Stimulated activated CD8-positive, alpha-beta memory T cell treated with anti-CD3 and anti-CD28 coated beads, Interleukin-4, amount 100 ng/mL, for 1 hour (primary cell): ENCODE measurements around the gene HLA-DPA1.
"Not testable (repeated sequence)": the region's sequence is repeated elsewhere in the genome, so short reads cannot be mapped to it uniquely, and the experiment has no call there.

Source experiments
- DNase-seq, 2 donors: peaks; one replicate each; pipeline ENCODE4 v3.0.0-alpha.2; 2020; ENCODE audit warnings: low read depth in 2 of 2, low spot score in 1 of 2

HLA-DPA1 gene

DNA sequence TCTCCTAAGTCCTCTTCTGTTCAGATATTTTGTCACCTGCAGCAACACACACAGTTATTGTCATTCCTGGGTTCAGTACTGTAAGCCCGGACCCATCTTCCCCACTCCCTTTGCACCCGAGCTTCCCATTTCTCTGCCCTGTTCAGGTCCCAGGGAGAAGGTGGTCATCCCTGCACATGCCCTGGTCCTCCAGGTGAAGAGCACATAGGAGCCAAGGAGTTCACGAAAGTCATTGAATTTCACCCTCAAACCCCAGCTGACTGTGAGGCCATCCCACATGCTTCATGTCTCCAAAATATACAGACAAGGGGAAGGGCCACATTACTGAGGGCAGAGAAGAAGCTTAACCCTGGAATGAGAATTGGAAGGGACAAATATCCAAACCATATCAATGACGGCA lies 8.1 kb downstream of the HLA-DPA1 start:
- no peak for DNase-seq

DNA sequence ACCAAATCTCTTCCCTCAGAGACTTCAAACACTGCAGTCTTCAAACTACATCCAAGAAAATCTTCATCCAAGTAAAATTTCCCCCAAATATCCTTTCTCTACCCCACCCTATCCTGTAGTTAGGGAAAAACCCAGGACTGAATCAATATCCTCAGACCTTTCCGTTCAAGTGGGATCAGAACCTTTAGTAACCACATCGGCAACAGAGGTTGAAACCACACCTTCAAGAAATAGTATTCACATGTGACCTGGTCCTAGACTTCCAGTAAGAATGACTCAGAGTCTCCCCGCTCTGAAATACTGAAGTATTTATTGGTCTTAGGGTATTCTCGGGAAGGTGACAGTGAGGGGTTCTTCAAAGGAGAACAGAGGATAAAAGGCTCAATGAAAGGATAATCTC lies 8.7 kb downstream of the HLA-DPA1 start:
- DNase-seq = no peak

DNA sequence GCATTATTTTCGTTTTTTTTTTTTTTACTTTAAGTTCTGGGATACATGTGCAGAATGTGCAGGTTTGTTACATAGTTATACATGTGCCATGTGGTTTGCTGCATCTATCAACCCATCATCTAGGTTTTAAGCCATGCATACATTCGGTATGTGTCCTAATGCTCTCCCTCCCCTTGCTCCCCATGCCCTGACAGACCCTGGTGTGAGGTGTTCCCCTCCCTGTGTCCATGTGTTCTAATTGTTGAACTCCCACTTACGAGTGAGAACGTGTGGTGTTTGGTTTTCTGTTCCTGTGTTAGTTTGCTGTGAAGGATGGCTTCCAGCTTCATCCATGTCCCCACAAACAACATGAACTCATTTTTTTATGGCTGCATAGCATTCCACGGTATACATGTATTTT lies 10.0 kb downstream of the HLA-DPA1 start:
- DNase-seq = not testable (repeated sequence)

DNA sequence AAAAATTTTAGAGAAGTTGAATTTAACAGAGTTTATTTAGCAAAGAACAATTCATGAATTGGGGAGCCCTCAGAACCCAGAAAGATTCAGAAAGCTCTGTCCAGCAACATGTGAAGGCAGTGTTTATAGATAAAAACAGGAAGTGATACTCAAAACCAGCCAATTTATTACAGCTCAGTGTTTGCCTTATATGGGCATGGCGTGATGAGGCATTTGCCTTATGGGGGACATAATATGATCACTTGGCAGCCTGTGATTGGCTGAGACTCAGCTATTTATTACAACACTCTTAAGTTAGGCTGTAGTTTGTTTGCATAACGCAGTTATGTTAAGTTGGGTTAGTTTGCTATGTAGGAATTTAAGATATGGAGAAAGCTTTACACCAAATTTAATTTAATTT lies 11.5 kb downstream of the HLA-DPA1 start:
- no peak for DNase-seq

DNA sequence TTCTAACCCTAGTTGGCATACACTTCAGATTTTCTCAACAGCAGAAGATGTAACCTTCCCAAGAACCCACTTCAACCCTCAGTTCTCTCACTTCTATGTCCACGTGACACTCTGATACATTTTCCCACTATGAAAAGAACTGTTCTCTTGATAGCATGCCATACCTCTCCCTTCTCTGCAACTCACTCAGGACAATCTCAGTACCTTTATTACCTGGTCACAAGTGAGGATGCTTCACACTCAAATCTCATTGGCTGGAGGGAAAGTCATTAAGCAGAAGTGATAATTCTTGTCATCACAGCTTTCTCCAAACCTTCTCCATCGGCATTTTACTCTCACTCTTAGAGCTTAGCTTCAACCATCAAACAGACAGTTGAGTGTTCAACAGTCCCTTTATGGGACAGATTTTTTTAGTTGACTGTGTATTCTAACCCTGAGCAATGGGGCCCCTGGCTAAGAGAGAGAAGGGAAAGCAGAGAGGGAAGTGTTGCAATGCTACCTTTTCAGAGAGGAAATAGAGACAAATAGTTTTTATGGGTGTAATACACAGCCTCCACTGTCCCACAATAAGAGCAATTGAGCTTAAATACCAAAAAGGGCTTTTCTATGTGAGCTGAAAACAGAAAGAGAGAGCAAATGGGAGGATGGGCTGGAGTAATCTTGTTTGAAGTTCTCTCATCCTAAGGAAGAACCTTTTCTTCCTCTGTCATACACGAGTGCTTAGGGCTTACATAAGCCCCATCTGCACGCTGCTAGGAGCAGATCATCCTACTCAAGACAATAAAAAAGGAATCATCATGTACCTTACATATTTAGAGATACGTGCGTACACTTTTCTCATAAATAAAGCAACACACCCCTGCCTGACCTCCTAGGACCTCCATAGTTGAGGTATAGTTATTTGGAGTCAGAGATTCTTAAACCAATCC lies 16.0 kb downstream of the HLA-DPA1 start:
- no peak for DNase-seq

DNA sequence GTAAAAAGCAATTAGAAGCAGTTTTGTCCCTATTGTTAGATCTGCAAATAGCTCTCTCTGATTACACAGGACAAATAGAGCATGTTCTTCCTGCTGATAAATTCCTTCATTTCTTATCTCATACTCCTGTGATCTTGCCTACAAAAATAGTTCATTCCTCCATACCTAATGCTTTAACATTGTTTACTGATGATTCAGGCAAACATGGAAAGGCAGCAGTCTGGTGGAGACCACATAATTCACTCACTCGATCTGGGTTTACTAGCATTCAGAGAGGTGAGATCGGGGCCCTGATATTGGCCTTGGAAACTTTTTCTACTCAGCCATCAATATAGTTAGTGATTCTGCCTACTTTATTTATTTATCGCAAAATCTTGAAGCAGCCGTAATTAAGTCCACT lies 20.2 kb downstream of the HLA-DPA1 start:
- DNase-seq = no peak

DNA sequence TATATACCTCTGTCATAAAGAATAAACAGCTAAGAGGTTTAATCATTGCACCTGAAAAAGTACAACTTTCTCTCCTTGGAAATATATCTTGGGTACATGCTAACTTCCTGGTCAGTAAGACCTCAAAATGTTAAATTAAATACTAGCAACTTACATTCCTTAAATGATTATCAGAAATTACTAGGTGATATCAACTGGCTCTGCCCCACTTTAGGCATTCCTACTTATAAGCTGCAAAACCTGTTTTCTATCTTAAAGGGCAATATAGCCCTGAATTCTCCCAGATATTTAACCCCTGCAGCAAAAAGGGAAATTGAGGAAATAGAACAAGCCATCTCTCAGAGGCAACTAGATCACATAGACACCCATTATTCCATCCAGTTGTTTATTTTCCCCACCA lies 20.8 kb downstream of the HLA-DPA1 start:
- DNase-seq = no peak

DNA sequence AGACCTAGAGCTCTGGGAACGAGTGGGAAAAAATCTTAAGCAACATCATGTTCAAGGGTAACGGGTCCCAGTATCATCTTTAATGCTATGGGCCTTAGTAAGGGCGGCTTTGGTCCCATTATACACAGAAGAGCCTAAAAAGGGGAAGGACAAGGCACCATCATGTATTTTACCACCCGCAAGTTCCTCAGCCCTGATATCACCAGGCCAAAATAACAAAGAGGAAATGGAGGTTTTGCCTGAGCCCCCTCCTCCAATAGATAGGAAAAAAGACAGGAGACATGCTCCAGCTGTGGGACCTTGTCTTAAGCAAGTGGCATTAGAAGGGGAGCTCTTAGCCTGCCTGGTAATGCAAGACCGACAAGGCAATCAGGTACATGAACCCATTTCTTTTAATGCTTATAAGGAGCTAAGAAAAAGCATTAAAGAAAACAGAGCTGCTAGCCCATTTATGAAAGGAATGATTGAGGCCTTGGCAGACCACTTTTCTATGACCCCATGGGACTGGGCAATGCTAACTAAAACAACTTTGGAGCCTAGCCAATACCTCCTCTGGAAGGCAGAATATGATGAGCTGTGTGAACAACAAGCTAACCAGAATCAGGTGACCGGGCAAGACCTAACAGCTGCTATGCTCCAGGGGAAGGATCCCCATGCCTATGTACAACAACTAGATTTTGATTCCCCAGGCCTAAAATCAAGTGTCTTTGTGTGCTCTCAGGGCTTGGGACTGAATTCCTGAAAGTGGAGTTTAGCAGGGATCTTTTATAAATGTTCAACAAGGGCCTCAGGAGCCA lies 23.2 kb downstream of the HLA-DPA1 start:
- DNase-seq = no peak

DNA sequence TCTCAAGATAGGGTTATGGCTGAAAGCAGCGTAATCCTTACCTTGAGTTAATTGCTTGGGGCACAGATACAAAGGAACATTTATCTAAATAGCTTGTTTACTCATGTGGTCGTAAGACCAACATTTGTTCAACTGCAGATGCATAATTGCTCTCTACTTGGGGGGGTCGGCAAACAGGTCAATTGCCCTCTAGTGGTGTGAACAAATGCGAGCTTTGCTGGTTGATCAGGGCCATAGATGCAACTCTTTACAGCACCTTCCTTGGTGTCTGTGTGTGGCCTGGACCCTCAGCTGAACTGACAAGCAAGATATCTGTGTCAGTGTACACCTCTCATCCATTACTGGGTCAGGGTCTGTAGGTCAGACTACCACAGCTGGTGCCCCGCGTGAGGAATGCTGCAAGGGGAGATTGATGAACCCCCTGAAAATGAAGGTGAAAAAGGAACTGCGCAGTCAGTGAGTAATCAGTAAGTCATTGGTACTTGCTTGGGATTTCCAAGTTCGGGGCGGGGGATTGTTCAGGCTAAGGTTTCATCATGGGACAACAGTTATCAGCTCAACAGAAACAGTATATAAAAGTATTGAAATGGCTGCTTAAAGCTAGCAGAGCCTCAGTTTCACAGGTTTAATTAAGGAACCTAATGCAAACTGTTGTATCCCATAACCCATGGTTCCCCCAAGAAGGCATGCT lies 24.0 kb downstream of the HLA-DPA1 start:
- DNase-seq = no peak

DNA sequence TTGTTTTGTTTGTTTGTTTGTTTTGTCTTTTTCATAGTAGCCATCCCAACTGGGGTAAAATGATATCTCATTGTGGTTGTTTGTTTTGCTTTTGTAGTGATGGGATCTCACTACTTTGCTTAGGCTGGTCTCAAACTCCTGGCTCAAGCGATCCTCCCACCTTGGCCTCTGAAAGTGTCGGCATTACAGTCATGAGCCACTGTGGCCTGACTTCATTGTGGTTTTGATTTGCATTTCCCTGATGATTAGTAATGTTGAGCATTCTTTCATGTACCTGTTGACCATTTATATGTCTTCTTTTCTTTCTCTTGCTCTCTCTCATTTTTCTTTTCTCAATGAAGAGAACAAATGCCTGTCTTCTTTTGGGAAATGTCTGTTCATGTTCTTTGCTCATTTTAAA lies 33.3 kb downstream of the HLA-DPA1 start:
- no peak for DNase-seq

DNA sequence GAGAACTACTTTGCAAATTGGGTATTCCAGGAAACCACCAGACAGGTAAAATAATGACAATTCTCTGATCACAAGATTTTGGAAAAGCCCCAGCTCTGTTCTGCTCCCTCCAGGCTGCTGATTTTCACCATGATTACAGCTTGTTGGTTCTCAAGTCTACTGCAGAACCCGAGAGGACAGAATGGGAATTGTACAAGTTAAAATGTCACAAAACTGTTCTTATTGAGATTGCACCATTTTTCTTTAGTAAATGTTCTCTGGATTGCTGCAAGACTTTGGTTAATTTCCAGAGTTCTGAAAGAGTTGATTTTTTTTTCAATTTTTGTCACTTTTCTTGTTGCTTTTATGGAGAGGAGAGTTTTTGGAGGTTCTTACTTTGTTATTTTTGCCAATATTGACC lies 36.9 kb downstream of the HLA-DPA1 start:
- no peak for DNase-seq

DNA sequence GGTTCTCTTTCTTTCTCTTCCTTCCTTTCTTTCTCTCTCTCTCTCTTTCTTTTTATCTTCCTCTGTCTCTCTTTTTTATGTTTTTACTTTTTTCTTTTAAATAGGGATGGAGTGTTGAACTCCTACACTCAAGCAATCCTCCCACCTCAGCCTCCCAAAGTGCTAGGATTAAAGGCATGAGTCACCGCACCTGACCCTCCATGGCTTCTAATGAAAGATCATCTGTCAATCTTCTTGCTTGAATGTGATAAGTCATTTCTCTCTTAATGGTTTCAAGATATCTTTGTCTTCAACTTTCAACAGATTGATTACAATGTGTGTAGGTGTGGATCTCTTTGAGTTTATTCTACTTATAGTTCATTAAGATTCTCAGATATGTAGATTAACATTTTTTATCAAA lies 38.9 kb downstream of the HLA-DPA1 start:
- DNase-seq = no peak

DNA sequence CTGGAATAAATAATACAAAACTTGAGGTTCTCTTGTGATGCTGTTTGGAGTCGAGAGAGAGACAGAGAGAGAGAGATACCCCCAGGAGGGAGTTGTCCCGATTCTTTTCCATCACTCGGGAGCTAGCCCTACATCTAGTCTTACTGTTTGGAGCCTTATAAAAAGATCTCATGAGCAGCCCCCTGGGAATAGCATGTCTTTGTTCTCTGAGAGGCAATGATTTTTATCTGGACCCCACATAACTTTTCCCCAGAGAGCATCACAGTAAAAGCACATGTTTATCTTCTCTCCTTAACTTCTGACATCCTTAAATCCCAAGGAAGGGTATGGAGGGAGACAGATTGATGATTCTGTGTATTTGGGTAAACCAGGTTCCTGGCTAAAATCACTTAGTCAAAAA lies 43.2 kb downstream of the HLA-DPA1 start:
- no peak for DNase-seq

DNA sequence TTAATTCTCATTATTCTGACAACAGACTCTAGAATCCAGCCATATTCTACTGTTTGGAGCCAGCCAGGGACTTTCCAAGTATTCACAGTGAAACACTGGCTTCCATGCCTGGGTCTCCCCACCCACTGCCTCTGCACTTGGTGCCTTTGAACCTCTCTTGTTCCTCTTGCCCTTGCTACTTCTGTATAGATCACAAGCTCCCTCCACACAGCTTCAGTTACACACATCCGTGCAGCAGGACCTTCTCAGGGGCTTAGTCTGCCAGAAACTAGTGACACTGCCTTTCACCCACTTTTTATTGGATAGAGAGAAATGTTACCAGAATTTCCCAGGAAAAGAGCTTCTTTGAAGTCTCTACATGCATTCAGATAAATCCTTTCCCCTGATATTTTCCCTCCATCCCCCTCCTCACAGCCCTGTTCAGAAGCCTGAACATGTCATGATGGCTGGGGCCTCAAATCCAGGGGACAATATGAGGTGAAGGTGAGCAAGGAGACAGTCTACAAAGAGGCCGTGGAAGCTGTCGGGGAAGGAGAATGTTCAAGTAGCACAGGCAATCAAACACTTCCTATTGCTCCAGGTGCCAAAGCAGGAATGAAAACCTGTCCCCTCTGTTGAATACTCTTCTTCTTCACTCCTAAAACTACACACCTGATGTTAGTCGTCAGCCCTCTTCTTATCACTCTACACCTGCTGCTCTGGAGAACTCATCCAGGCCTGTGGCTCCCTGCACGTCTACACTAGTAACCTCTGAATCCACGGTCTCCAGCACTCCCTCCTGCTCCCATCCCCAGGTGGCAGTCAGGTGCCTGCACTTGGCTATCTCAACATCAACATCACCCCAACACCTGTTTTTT lies 43.9 kb downstream of the HLA-DPA1 start:
- DNase-seq = no peak

DNA sequence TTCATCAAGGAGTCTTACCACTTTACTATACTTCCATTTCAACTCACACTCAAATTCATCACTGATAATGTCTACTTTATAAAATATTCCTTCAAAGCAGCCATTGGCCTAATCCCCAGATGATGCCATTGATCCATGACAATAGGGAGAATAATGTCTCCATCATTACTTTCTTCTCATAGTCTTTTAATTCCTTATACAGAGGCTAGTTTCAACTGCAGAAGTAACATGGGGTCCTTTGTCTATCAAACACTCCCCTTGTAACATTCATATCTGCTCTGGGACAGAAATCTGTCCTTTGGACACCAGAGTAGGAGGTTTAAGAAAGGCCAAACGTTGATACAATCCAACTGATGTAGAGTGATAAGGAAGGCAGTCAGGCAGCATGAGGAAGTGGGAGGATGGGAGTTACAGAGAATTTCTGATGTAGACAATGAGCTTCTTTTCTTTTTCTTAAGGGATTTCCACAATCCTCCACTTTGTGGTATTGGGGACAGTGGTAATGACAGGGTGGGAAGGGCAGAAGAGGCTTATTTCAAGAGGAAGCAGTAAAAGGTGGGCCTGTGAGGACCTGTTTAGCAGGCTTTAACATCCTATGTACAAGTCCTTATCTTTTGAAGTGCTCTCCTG lies 45.1 kb downstream of the HLA-DPA1 start:
- no peak for DNase-seq

DNA sequence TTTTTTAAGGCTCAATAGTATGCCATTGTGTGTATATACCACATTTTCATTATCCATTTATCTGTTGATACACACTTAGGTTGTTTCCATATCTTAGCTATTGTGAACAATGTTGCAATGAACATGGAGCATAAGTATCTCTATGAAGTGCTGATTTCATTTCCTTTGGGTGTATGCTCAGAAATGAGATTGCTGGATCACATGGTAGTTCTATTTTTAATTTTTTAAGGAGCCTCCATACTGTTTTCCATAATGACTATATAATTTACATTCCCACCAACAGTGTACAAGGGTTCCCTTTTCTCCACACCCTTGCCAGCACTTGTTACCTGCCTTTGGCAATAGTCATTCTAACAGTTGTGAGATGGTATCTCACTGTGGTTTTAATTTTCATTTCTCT lies 48.9 kb downstream of the HLA-DPA1 start:
- DNase-seq = no peak

DNA sequence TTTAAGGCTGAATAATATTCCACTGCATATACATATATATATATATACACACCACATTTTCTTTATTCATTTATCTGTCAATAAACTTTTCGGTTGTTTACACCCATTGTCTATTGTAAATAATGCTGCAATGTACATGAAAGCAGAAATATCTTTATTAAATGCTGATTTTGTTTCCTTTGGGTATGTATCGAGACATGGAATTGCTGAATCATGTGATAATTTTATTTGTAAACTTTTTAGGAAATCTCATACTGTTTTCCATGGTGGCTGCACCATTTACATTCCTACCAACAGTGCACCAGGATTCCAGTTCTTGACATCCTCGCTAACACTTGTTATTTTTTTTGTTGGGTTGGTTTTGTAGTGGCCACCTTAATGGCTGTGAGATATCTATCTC lies 49.9 kb downstream of the HLA-DPA1 start:
- no peak for DNase-seq

DNA sequence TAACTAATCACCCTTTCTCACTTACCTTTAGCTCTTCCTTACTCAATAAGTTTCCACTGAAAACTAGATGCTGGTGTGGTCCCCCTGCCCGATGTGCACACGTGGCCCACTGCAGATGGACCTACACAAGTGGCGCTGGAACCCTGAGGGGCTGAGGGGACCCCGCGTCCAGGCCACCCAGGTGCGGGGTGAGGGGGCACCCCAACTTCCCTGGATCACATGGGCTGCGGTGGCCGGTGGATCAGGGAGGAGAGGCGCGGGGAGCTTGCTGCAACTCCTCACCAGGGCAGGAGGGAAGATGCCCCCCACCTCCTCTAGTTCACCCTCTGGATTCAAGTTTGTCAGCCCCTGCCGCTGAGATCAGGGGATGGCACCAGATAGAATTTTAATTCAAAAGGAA lies 51.5 kb downstream of the HLA-DPA1 start:
- no peak for DNase-seq

DNA sequence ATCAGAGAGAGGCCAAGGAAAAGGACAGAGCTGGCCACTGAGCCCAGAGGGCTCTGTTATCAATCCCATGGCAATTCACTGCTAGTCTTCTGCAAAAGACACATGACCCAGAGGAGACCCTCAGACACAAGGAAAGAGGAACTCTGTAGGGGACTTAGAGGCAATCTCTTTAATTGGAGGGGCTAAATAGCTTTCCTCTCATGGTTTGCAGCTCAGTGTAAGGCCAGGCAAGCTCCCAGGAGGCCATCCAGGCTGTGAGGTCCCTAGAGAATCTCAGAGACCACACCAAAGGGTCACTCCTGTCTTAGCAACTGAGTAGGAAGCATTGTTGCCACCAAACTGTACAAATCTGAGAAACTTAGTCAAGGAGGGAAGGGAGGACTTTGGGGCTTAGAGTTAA lies 54.1 kb downstream of the HLA-DPA1 start:
- DNase-seq = no peak

DNA sequence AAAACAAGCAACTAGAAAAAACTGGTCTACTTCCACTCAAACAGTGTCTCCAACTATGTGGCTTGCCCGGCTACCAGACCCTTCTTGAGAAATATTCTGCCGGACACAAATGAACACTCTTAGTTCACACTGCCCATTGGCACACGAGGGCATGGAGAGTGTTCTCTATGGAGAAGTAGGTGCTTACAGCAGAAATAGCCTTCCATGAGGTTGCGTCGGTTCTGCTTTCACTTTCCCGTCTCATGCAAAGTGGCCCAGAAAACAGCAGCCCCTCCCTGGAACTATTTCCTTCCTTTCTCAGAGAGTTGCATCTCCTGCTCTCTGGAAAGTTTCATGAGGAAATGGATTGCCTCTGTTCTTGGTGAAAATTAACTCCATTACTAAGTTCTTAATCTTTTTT lies 54.5 kb downstream of the HLA-DPA1 start:
- peak in 1 of 2 donors; percentile 6 for DNase-seq
